Measurements from ENCODE around the gene FAM228A. TPM values are rescaled to one million over a fixed set of nuclear protein-coding genes. Genes with fewer than 3 reads are reported as not detected.
"Not testable (repeated sequence)": the region's sequence is repeated elsewhere in the genome, so short reads cannot be mapped to it uniquely, and the experiment has no call there.

FAM228A gene
- total RNA-seq, 2 experiments from 2014 or later: 0.23 TPM; not detected in 1

DNA sequence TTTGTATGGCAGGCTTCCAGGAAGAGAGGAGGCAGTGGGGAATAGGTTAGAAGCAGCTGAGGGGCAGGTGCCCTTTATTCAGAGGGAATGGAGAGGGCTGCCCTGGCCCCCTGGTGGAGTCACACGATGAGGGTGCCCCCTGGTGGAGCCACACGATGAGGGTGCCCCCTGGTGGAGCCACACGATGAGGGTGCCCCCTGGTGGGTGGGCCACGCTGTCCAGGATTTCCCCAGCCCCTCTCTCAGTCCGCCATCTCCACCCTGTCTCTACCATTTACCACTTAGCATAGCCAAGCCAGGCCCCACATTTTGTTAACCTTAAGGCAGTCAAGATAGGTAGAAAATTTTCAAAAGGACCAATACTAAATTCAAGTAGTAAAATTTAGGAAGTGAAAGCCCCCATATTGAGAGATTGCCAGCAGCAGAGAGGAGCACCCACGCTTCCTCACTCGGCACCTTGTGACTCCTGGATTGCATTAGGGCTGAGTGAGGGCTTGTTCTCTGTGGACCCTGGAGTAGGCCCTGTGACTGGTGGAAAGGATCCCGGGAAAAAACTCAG lies 10.4 kb upstream of the FAM228A start:
- CTCF ChIA-PET: no interaction called here
- H3K27ac Mint-ChIP-seq: no peak overlapping the region
- DNase-seq: peak; percentile 61
- H3K9me3 Mint-ChIP-seq: no peaks in the 10 kb centered on the region
- H3K4me1 Mint-ChIP-seq: no peaks in the 10 kb centered on the region
- H3K27me3 Mint-ChIP-seq: peaks cover 4% of the 10 kb centered on the region
- H3K4me3 Mint-ChIP-seq: no peak overlapping the region
- H3K36me3 Mint-ChIP-seq (ENCODE audit: low read depth): no peaks in the 10 kb centered on the region
- POLR2A ChIA-PET: no interaction called here

DNA sequence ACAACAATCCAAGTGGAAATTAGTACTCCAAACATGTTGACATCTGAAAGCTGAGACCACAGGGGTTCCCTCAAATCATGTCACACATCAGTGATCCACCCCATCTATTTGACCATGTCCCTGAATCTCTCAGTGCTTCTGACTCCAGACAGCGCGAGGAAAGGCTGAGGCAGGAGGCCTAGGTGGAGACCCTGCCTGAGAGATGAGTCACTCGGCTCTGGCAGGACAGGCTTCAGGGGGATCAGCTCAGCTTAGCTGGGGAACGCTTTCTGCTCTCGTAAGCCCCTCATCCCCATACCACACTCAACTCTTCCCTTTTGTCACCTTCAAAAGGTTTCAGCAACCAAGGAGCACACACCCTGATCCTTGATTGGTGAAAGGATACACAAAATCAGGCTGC lies 5.8 kb upstream of the FAM228A start:
- ChIA-PET POLR2A (no interaction called here), CTCF (interaction anchor here (1.5 kb wide), 1 partner anchor 15 kb away, joined by 3 read pairs; no protein-coding TSS in a partner anchor)
- Mint-ChIP-seq H3K27me3 (peaks cover 11% of the 10 kb centered on the region), H3K4me1 (peaks cover 3% of the 10 kb centered on the region), H3K27ac (no peak overlapping the region), H3K36me3 (ENCODE audit: low read depth) (peaks cover 2% of the 10 kb centered on the region), H3K4me3 (no peak overlapping the region), H3K9me3 (peaks cover 2% of the 10 kb centered on the region)
- DNase-seq: no peak

DNA sequence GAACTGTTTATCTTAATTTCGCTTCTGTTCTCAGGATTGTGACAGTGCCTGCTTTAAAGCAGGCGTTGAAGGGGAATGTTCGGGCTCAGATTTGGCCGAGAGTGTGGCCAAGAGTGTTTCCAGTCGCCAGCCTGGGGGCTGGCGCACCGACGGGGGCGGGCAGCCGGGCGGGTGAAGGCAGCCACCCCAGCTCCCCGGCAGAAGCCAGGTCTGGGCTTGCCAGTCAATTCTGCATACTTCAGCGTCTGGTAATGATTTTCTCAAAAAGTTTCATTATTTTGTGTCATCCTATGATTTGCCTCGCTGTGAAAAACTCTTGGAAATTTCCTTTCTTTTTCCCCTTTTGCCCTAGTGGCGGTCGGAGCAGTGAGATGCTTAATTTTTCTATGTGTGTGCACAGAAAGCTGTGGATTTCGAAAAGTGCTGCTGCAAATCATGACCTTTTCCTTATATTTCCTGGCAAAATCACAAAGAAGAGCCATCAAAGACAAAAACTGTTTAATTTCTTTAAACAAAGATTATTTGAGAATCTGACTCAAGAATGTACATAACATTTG lies 856 bp downstream of the FAM228A start:
- Mint-ChIP-seq H3K4me3 (no peak overlapping the region), H3K36me3 (ENCODE audit: low read depth) (peaks cover 3% of the 10 kb centered on the region), H3K4me1 (peaks cover 13% of the 10 kb centered on the region), H3K27ac (no peak overlapping the region), H3K9me3 (peaks cover 3% of the 10 kb centered on the region), H3K27me3 (peaks cover 13% of the 10 kb centered on the region)
- CTCF ChIA-PET: interaction anchor here (1.0 kb wide), 1 partner anchor 16 kb away, joined by 3 read pairs; no protein-coding TSS in a partner anchor
- DNase-seq: no peak
- POLR2A ChIA-PET: no interaction called here

DNA sequence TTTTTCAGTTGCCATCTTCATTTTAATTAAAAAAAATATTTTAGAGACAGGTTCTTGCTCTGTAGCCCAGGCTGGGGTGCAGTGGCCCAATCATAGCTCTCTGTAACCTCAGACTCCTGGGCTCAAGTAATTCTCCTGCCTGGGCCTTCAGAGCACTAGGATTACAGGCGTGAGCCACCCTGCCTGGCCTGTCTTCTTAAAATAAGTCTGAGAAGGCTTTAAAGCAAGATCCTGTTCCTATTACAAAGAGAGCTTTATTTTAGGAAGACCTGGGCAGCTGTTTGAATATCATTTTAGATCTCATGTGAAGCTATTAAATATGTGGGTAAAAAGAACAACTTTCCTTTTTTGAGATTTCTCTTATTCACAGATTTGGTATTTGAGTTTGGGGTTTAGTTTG lies 1.5 kb downstream of the FAM228A start:
- CTCF ChIA-PET: interaction anchor here (1.0 to 1.5 kb wide), 2 partner anchors 11 to 15 kb away, joined by 3 read pairs; no protein-coding TSS in a partner anchor
- H3K36me3 Mint-ChIP-seq (ENCODE audit: low read depth): peaks cover 3% of the 10 kb centered on the region
- peaks cover 3% of the 10 kb centered on the region for H3K9me3 Mint-ChIP-seq
- H3K27ac Mint-ChIP-seq: no peak overlapping the region
- POLR2A ChIA-PET: interaction anchor here (0.6 kb wide), 1 partner anchor 213 kb away, joined by 3 read pairs; no protein-coding TSS in a partner anchor
- peaks cover 13% of the 10 kb centered on the region for H3K27me3 Mint-ChIP-seq
- peaks cover 13% of the 10 kb centered on the region for H3K4me1 Mint-ChIP-seq
- no peak overlapping the region for H3K4me3 Mint-ChIP-seq
- no peak for DNase-seq

DNA sequence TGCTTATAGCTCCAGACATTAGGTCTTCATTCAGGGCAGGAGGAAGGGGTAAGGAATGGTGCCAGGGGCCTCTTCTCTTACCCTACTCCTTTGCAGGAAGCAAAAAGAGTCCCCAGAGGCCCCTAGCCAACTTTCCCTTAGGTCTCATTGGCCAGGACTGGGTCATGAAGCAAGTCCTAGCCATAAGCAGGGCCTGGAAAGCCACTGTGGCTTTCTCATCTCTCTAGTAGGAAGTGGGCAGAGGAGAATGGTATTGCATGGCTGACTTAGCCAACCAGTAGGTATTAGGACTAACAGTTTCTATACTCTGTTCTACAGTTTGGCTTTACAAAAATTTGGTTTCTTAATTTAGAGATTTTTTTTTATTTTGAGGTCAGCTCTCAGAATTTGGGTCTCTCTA lies 4.8 kb downstream of the FAM228A start:
- Mint-ChIP-seq H3K4me1 (peaks cover 9% of the 10 kb centered on the region), H3K27me3 (peaks cover 2% of the 10 kb centered on the region), H3K4me3 (no peak overlapping the region), H3K9me3 (no peaks in the 10 kb centered on the region), H3K36me3 (ENCODE audit: low read depth) (no peaks in the 10 kb centered on the region), H3K27ac (no peak overlapping the region)
- DNase-seq: no peak
- CTCF ChIA-PET: interaction anchor here (2.6 kb wide), 1 partner anchor 24 kb away, joined by 10 read pairs; no protein-coding TSS in a partner anchor
- POLR2A ChIA-PET: no interaction called here

DNA sequence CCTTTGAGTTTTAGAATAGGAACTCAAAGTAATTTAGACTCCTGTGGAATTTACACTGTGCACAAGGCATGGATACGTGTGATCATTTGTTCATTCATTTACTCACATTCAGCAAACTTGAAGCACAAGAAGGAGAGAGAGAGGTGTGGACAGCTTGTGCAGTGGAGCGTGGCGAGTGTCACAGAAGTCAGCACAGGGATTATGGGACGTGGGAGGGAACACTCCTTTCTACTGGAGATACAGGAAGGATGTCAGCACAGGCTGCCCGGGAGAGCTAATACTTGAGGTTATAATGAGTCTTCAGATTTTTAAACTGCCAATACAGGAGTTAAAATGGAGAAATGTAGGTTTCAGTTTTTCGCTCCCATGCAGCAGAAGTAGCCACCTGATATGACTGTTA lies 7.0 kb downstream of the FAM228A start:
- no peak overlapping the region for H3K27ac Mint-ChIP-seq
- no peak overlapping the region for H3K4me3 Mint-ChIP-seq
- no peak for DNase-seq
- peaks cover 4% of the 10 kb centered on the region for H3K4me1 Mint-ChIP-seq
- H3K9me3 Mint-ChIP-seq: no peaks in the 10 kb centered on the region
- H3K36me3 Mint-ChIP-seq (ENCODE audit: low read depth): no peaks in the 10 kb centered on the region
- POLR2A ChIA-PET: no interaction called here
- peaks cover under 1% of the 10 kb centered on the region for H3K27me3 Mint-ChIP-seq
- CTCF ChIA-PET: interaction anchor here (1.6 kb wide), 1 partner anchor 14 kb away, joined by 4 read pairs; no protein-coding TSS in a partner anchor

DNA sequence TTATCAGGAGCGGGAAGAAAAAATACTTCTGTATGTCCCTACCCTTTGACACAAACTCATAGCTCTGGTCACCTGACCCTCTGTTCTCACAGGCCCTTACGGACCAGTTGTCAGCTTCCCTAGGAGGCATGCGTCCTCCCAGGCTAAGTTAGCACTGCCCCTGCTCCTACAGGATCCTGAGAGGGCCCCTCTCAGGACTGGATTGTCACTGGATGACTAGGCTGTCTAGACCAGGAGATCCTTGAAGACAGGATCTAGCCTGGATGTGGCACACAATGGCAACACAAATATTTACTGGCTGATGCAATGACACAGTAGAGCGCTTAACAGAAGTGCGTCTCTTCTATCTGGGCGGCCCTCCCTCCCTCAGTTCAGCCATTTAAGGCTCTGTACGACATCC lies 7.7 kb downstream of the FAM228A start:
- no peaks in the 10 kb centered on the region for H3K36me3 Mint-ChIP-seq (ENCODE audit: low read depth)
- no peak overlapping the region for H3K4me3 Mint-ChIP-seq
- DNase-seq: no peak

DNA sequence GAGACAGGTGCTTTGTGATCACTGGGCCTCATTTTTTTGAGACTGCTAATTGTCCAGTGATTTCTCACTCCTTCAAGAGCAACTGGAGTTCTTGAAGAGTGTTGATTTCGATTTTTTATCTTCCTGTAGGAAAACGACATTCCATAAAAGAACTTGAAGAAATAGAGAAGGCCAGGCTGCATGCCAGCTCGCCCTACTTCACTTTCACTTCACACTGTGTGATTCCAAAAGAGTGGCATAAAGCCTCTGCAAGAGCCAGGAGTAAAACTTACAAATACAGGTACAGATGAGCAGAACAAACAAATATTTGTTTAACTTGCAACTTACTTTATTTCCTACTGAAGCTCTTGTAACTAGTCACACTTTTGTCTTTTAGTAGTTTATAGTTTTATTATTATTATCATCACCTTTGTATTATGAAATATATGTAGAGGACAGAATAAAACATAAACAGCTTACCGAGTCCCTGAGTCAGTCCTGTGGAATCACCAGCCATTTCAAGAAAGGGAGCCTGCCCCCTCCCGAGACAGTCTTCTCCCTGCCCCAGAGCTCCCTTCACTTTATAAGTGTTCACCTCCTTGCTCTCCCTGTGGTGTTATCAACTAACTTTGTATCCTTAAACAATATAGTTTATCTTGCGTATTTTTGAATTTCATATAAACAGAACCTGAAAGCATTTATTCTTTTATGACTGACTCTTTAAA lies 8.7 kb downstream of the FAM228A start:
- no peak for DNase-seq
- no peaks in the 10 kb centered on the region for H3K4me1 Mint-ChIP-seq
- CTCF ChIA-PET: interaction anchor here (1.0 kb wide), 1 partner anchor 14 kb away, joined by 3 read pairs; no protein-coding TSS in a partner anchor
- POLR2A ChIA-PET: no interaction called here
- peaks cover 3% of the 10 kb centered on the region for H3K27me3 Mint-ChIP-seq
- H3K9me3 Mint-ChIP-seq: no peaks in the 10 kb centered on the region
- no peak overlapping the region for H3K4me3 Mint-ChIP-seq
- no peaks in the 10 kb centered on the region for H3K36me3 Mint-ChIP-seq (ENCODE audit: low read depth)
- no peak overlapping the region for H3K27ac Mint-ChIP-seq

More for the DNA sequence above, 7.7 kb downstream of the FAM228A start:
- H3K27ac Mint-ChIP-seq: no peak overlapping the region
- H3K9me3 Mint-ChIP-seq: no peaks in the 10 kb centered on the region
- H3K4me1 Mint-ChIP-seq: no peaks in the 10 kb centered on the region
- CTCF ChIA-PET: interaction anchor here (0.6 to 1.6 kb wide), 2 partner anchors 15 to 177 kb away, joined by 3 to 4 read pairs; no protein-coding TSS in a partner anchor
- peaks cover 3% of the 10 kb centered on the region for H3K27me3 Mint-ChIP-seq
- POLR2A ChIA-PET: no interaction called here

DNA sequence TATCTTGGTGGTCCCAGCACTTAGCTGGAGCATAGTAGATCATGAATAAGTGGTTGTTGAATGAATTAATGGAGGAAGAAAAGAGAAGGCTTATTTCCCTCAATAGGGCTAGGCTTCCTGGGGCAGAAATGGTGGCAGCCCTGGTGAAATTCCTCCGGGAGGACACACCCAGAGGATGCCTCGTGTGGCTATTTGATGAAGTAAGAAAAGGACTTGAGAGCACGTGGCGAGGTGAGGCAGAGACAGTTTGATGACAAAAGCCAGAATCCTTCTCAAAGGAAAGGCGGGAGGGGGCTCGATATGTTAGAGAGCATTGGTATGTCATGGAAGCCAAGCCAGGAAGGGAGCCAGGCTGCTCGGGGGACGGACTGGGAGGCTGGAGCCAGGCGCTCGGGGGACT lies 14.7 kb downstream of the FAM228A start:
- Mint-ChIP-seq H3K4me3 (no peak overlapping the region), H3K36me3 (ENCODE audit: low read depth) (no peaks in the 10 kb centered on the region), H3K27me3 (peaks cover 3% of the 10 kb centered on the region), H3K4me1 (no peaks in the 10 kb centered on the region), H3K27ac (no peak overlapping the region), H3K9me3 (peaks cover 2% of the 10 kb centered on the region)
- no peak for DNase-seq
- ChIA-PET CTCF (no interaction called here), POLR2A (no interaction called here)

DNA sequence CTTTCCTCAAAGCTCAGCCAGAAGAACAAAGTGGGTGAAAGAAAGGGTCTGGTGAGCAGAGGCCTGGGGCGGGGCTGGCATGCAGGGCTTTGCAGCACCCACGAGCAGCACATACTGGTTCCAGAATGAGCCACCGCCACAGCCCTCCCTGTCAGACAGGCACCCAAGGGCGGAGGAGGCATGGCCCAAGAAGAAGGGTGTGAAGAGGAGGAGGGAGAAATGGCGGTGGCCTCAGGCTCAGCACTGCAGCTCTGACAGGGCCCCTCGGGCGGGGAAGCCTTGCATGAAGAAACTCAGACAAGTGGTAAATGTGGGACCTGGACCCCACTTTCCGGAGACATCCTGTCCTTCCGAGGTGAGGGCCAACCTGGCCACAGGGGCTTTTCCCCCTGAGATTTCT lies 15.7 kb downstream of the FAM228A start:
- H3K9me3 Mint-ChIP-seq: peaks cover 2% of the 10 kb centered on the region
- ChIA-PET POLR2A (no interaction called here), CTCF (interaction anchor here (0.6 kb wide), 1 partner anchor 226 kb away, joined by 3 read pairs; no protein-coding TSS in a partner anchor)
- no peak overlapping the region for H3K4me3 Mint-ChIP-seq
- H3K4me1 Mint-ChIP-seq: no peaks in the 10 kb centered on the region
- DNase-seq: no peak
- no peak overlapping the region for H3K27ac Mint-ChIP-seq
- peaks cover 3% of the 10 kb centered on the region for H3K27me3 Mint-ChIP-seq
- H3K36me3 Mint-ChIP-seq (ENCODE audit: low read depth): no peaks in the 10 kb centered on the region

DNA sequence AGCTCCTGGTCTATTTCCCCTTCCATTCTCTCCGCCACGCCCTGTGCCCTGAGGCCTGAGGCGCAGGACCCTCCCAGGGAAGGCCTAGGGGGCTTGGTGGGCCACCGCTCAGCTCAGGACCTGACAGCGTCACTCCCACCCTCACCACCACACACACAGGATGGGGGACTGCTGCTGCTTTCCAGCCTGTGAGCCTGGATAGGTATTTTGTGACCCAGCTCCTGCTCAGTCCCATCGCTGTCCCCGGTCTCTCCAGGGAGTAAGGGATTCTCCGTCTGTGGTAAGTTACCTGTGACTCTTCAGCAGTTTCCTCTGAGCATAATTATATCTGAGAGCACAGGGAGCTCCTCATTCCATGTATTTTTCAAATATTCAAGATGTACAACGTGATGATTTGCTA lies 16.3 kb downstream of the FAM228A start:
- Mint-ChIP-seq H3K27ac (no peak overlapping the region), H3K27me3 (peaks cover 3% of the 10 kb centered on the region), H3K4me3 (no peak overlapping the region), H3K9me3 (peaks cover 2% of the 10 kb centered on the region), H3K4me1 (no peaks in the 10 kb centered on the region), H3K36me3 (ENCODE audit: low read depth) (no peaks in the 10 kb centered on the region)
- ChIA-PET CTCF (interaction anchor here (0.6 to 1.2 kb wide), 2 partner anchors 15 to 227 kb away, joined by 3 read pairs; no protein-coding TSS in a partner anchor), POLR2A (no interaction called here)
- no peak for DNase-seq

DNA sequence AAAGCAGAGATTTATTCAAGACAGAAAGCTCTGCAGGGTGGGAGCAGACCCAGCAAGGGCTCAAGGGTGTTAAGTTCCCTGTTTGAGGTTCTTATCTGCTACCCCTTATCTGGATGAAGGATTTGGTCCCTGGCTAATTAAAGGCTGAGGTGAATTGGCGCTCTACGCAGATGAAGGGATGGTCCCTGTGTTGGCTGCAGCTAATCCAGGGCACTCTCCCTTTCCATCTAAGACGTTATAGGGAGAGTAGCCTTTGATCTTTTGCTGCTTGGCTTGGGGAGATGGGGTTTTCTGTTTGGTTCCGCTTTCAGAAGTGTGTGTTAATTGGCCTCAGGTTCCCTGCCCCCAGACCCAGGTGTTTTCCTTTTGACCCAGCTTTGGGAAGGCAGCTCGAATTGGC lies 17.0 kb downstream of the FAM228A start:
- H3K27me3 Mint-ChIP-seq: peaks cover 6% of the 10 kb centered on the region
- peaks cover 2% of the 10 kb centered on the region for H3K9me3 Mint-ChIP-seq
- ChIA-PET CTCF (interaction anchor here (1.2 kb wide), 1 partner anchor 15 kb away, joined by 3 read pairs; no protein-coding TSS in a partner anchor), POLR2A (no interaction called here)
- H3K27ac Mint-ChIP-seq: no peak overlapping the region
- no peaks in the 10 kb centered on the region for H3K4me1 Mint-ChIP-seq
- H3K4me3 Mint-ChIP-seq: no peak overlapping the region
- no peak for DNase-seq
- no peaks in the 10 kb centered on the region for H3K36me3 Mint-ChIP-seq (ENCODE audit: low read depth)

DNA sequence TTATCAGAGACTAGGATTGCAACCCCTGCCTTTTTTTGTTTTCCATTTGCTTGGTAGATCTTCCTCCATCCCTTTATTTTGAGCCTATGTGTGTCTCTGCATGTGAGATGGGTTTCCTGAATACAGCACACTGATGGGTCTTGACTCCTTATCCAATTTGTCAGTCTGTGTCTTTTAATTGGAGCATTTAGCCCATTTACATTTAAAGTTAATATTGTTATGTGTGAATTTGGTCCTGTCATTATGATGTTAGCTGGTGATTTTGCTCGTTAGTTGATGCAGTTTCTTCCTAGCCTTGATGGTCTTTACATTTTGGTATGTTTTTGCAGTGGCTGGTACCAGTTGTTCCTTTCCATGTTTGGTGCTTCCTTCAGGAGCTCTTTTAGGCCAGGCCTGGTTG lies 22.4 kb downstream of the FAM228A start:
- H3K27ac Mint-ChIP-seq; H3K4me1 Mint-ChIP-seq; H3K27me3 Mint-ChIP-seq; H3K9me3 Mint-ChIP-seq; H3K4me3 Mint-ChIP-seq; H3K36me3 Mint-ChIP-seq (ENCODE audit: low read depth); DNase-seq; POLR2A ChIA-PET; CTCF ChIA-PET: not testable (repeated sequence)

Measured in activated CD4-positive, alpha-beta T cell treated with anti-CD3 and anti-CD28 coated beads, Interleukin-2, amount 10 ng/mL, durations not matched to agents 7 days and 5 days (primary cell).